Tibial artery (tissue), 4 donors: ENCODE measurements around the gene G2E3.
"Not testable (repeated sequence)": the region's sequence is repeated elsewhere in the genome, so short reads cannot be mapped to it uniquely, and the experiment has no call there.

Experiments used
- DNase-seq, 2 donors: peaks; one replicate each; pipeline ENCODE4 v3.0.0-alpha.2; 2019
- H3K27ac ChIP-seq, 2 donors: fragments of 200-600 bp; sonication (generic) in 1 of 2; 1 replicate in 1 of 2; 2 replicates in 1 of 2; pipeline ENCODE4 v1.5.1; 2018 to 2019; ENCODE audit warnings: mild to moderate bottlenecking in 1 of 2
- H3K27me3 ChIP-seq, 2 donors: fragments of 200-600 bp; sonication (generic) in 1 of 2; one replicate each; pipeline versions ENCODE4 v1.5.1 to v1.6.0; 2016 to 2019
- H3K36me3 ChIP-seq, 3 donors: fragments of 200-600 bp; sonication (generic) in 2 of 3; one replicate each; pipeline ENCODE4 v1.5.1; 2016 to 2019; ENCODE audit warnings: mild to moderate bottlenecking in 2 of 3
- H3K4me1 ChIP-seq, 4 donors: fragments of 200-600 bp; sonication (generic) in 2 of 4; 1 replicate in 3 of 4; 2 replicates in 1 of 4; pipeline ENCODE4 v1.5.1; 2016 to 2019
- H3K4me3 ChIP-seq, 2 donors: fragments of 200-600 bp; sonication (generic) in 1 of 2; 1 replicate in 1 of 2; 2 replicates in 1 of 2; pipeline ENCODE4 v1.5.1; 2018 to 2019; ENCODE audit warnings: mild to moderate bottlenecking in 2 of 2
- H3K9me3 ChIP-seq, 3 donors: fragments of 200-600 bp; sonication (generic) in 1 of 3; one replicate each; pipeline ENCODE4 v1.5.1; 2016 to 2019
- CTCF ChIP-seq, 2 experiments: fragments of 200-600 bp in 1 of 2; fragments of 450-650 bp in 1 of 2; IDR thresholded peaks; one replicate each; pipeline ENCODE4 v1.5.1; 2017 to 2019; ENCODE audit warnings: antibody characterized with exemption in 2 of 2, mild to moderate bottlenecking in 1 of 2, moderate library complexity in 1 of 2
- intact Hi-C: fragments of 100-400 bp; cut with DNase I; formaldehyde crosslinking; loops from one replicate; pipeline ENCODE4 v1.15.0; 2023; ENCODE audit warnings: low total_unique reads

Gene G2E3

GRCh38 chr14:30596935-30597334 lies 38.0 kb downstream of the G2E3 start:
- no peaks in the 10 kb centered on the region for H3K4me1 ChIP-seq
- H3K9me3 ChIP-seq = no peaks in the 10 kb centered on the region
- TF ChIP-seq CTCF (IDR thresholded peaks at IDR 0.05) = no peak
- DNase-seq = no peak
- no peaks in the 10 kb centered on the region for H3K27me3 ChIP-seq
- H3K4me3 ChIP-seq = no peak overlapping the region
- intact Hi-C loops = no loop called here
- H3K27ac ChIP-seq = no peak overlapping the region
- peaks cover 19 to 48% (median 25%) of the 10 kb centered on the region in 3 donors for H3K36me3 ChIP-seq

GRCh38 chr14:30597504-30597903 lies 38.5 kb downstream of the G2E3 start:
- intact Hi-C loops = no loop called here
- Histone ChIP-seq H3K36me3 (peaks cover 25 to 51% (median 28%) of the 10 kb centered on the region in 3 donors), H3K27ac (no peak overlapping the region), H3K4me1 (no peaks in the 10 kb centered on the region), H3K9me3 (no peaks in the 10 kb centered on the region), H3K4me3 (no peak overlapping the region), H3K27me3 (no peaks in the 10 kb centered on the region)
- TF ChIP-seq CTCF (IDR thresholded peaks at IDR 0.05) = no peak
- DNase-seq = no peak

GRCh38 chr14:30600922-30601918 lies 42.3 kb downstream of the G2E3 start:
- no peak overlapping the region for H3K27ac ChIP-seq
- DNase-seq = no peak
- H3K36me3 ChIP-seq = peaks cover 29 to 66% (median 41%) of the 10 kb centered on the region in 3 donors

GRCh38 chr14:30603402-30603801 lies 44.4 kb downstream of the G2E3 start:
- Histone ChIP-seq H3K4me3 (no peak overlapping the region), H3K27me3 (no peaks in the 10 kb centered on the region), H3K4me1 (no peaks in the 10 kb centered on the region), H3K27ac (no peak overlapping the region), H3K9me3 (no peaks in the 10 kb centered on the region), H3K36me3 (peaks cover 27 to 68% (median 44%) of the 10 kb centered on the region in 3 donors)
- no peak for DNase-seq
- intact Hi-C loops = no loop called here
- TF ChIP-seq CTCF (IDR thresholded peaks at IDR 0.05) = no peak

More at GRCh38 chr14:30600922-30601918, 42.3 kb downstream of the G2E3 start:
- H3K4me3 ChIP-seq = no peak overlapping the region
- H3K9me3 ChIP-seq = no peaks in the 10 kb centered on the region
- no peak for TF ChIP-seq CTCF (IDR thresholded peaks at IDR 0.05)
- H3K27me3 ChIP-seq = no peaks in the 10 kb centered on the region
- H3K4me1 ChIP-seq = no peaks in the 10 kb centered on the region
- intact Hi-C loops = no loop called here

GRCh38 chr14:30604696-30605095 lies 45.7 kb downstream of the G2E3 start:
- H3K4me1 ChIP-seq, DNase-seq, intact Hi-C loops, H3K4me3 ChIP-seq, H3K27me3 ChIP-seq, H3K27ac ChIP-seq, H3K9me3 ChIP-seq: not testable (repeated sequence)
- H3K36me3 ChIP-seq = peaks cover 24 to 61% (median 39%) of the 10 kb centered on the region in 3 donors

GRCh38 chr14:30607156-30607780 lies 48.3 kb downstream of the G2E3 start:
- H3K27ac ChIP-seq = no peak overlapping the region
- DNase-seq = no peak
- H3K9me3 ChIP-seq = no peaks in the 10 kb centered on the region
- intact Hi-C loops = no loop called here
- H3K4me1 ChIP-seq = peaks cover 0 to 9% (median 0%) of the 10 kb centered on the region in 4 donors
- H3K4me3 ChIP-seq = no peak overlapping the region
- TF ChIP-seq CTCF (IDR thresholded peaks at IDR 0.05) = no peak
- H3K27me3 ChIP-seq = no peaks in the 10 kb centered on the region
- peaks cover 7 to 41% (median 18%) of the 10 kb centered on the region in 3 donors for H3K36me3 ChIP-seq
